Umbilical cord (tissue), 2 donors: ENCODE results near the gene ST6GALNAC2. TPM values are rescaled to one million over a fixed set of nuclear protein-coding genes. Genes with fewer than 3 reads are reported as not detected.
A peak's percentile ranks its signal among the peaks of the same experiment; 100 is the strongest.
"Not testable (repeated sequence)": the region's sequence is repeated elsewhere in the genome, so short reads cannot be mapped to it uniquely, and the experiment has no call there.

Experiments
- DNase-seq: peaks from one replicate; pipeline ENCODE4 v3.0.0-alpha.2; 2015; ENCODE audit warnings: low spot score
- total RNA-seq: library from RNA; depleted of rRNA; stranded (reverse); fragments of >200 nt; gene quantifications from one replicate; pipeline ENCODE4 v1.2.3, GENCODE V29; 2014; ENCODE audit warnings: low replicate concordance; ENCODE audit not compliant: insufficient read depth

Gene ST6GALNAC2
- total RNA-seq, 1 donor from 2014 or later = not detected

DNA sequence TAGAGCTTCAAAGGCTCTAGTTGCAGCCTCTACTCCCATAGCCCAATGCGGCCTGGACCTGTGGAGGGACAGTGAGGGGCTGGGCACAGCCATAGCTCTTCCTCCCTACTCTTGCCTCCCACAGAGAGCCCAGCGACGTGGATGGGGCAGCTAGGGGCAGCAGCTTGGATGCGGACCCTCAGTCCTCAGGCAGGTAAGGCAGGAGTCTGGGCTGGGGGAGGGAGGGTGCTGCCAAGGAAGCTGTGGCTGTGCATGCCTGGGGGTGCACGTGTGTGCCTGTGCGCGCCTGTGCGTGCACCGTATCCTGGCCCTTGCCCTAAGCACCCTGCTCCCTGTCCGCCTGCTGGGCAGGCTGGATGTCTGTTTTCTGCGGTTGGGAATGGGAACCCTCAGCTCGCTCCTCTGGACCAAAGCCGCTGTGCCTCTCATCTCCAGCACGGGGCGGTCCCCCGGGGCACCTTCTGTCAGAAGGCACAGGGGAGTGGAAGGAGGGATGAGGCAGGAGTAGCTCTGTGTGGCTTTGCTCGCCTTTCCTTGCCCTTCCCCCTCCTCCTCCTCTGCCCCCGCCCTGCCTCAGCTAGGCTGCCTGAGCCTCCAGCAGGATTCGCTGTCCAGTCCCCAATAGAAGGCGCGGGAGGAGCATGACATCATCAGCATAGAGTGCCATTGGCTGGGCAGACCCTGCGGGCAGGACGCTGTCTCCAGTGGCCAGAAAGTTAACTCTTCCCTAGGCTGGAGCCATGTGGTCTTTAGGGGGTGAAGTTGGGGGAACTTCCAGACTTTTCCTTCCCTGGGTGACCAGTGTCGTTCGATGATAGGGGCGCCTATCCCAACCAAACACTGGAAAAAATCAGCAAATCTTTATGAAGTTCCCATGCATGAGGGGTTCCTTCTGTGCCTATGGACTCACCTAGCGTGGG, 45.0 kb downstream of the ST6GALNAC2 start:
- peak; percentile 99 for DNase-seq

DNA sequence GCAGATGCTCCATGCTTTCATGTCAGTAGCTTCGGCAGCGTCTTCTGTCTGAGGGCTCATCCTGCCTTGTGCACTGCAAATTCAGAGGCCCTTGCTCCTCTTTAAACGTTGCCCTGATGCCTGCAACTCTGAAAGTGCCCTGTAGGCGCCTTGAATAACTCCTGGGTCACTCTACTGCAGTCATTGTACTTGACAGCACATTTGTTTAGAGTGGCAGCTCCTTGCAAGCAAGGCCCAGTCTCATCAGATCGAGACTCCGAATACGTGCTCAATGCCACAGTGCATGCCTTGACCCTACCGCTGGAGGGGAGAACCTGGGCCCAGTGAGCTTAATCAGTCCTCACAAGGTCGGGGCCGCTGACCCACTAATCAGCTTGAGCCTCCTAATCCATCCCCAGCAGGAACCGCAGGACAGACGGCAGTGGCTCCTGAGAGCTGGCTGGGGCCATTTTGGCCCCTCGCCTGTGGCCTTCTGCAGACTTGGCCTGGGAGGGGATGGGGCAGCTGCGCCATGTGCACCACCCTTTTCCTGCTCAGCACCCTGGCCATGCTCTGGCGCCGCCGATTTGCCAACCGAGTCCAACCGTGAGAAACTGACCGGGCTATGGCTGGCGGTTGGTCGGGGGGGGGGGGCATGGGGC, 45.9 kb downstream of the ST6GALNAC2 start, which contains the start of gene PRCD:
Gene PRCD (plus strand): TSS at position 414 of the 641 bp plus-strand sequence. CDS start 98 bp downstream, at position 512.
- DNase-seq = no peak

GRCh38 chr17:76538941-76539570, 46.6 kb downstream of the ST6GALNAC2 start:
- no peak for DNase-seq

- no peak for DNase-seq
These were observed 47.3 kb downstream of the ST6GALNAC2 start for GRCh38 chr17:76538281-76538931.

- no peak for DNase-seq
These were observed 47.9 kb downstream of the ST6GALNAC2 start, which contains the start of gene CYGB for GRCh38 chr17:76537578-76538280. CYGB (minus strand) TSS chr17:76537709; CDS start chr17:76537542, 167 bp downstream.

DNA sequence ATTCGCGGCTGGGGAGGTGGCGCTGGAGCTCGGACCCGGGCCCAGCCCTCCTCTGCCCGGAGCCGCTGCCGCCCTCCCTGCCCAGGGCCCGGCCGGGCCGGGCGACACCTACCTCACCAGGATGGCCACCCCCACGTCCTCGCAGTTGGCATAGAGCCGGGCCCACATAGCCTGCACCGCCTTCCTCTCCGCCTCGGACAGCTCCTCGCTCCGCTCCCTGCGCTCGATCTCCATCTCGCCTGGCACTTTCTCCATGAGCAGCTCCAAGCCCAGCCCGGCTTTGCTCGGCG, 48.4 kb downstream of the ST6GALNAC2 start:
- DNase-seq = no peak

GRCh38 chr17:76536511-76537287, 49.0 kb downstream of the ST6GALNAC2 start:
- DNase-seq = no peak

- DNase-seq = no peak
These were observed 49.7 kb downstream of the ST6GALNAC2 start for GRCh38 chr17:76535788-76536510.

GRCh38 chr17:76534831-76535732, 50.6 kb downstream of the ST6GALNAC2 start:
- no peak for DNase-seq

GRCh38 chr17:76533640-76534359, 51.9 kb downstream of the ST6GALNAC2 start:
- DNase-seq = not testable (repeated sequence)

DNA sequence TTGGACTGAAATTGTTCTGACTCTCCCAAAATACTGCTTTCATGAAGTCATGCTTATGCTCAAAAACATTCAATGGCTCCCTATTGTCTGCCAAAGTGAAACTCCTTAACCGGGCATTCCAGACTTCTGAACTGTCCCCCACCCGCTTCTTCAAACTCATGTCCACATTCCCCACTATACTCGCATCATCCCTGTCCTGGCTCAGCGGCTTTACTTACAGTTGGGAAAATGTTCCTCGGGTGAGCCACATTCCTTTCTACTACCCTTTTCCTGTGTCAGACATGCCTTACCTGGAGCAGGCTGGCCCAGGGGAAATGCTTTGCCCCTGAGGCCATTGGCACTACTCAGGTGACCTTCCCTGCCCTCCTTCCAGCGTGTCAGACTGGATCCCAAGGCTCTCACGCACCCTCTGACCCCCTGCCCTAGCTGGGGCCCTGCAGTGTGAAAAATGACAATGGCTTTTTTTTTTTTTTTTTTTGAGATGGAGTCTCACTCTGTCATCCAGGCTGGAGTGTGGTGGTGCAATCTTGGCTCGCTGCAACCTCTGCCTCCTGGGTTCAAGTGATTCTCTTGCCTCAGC, 53.5 kb downstream of the ST6GALNAC2 start:
- DNase-seq = no peak

- no peak for DNase-seq
These were observed 54.1 kb downstream of the ST6GALNAC2 start for GRCh38 chr17:76531486-76532038.

- DNase-seq = no peak
These were observed 54.7 kb downstream of the ST6GALNAC2 start for GRCh38 chr17:76530811-76531485.

- DNase-seq = peak; percentile 51
These were observed 55.5 kb downstream of the ST6GALNAC2 start for GRCh38 chr17:76530095-76530723.

DNA sequence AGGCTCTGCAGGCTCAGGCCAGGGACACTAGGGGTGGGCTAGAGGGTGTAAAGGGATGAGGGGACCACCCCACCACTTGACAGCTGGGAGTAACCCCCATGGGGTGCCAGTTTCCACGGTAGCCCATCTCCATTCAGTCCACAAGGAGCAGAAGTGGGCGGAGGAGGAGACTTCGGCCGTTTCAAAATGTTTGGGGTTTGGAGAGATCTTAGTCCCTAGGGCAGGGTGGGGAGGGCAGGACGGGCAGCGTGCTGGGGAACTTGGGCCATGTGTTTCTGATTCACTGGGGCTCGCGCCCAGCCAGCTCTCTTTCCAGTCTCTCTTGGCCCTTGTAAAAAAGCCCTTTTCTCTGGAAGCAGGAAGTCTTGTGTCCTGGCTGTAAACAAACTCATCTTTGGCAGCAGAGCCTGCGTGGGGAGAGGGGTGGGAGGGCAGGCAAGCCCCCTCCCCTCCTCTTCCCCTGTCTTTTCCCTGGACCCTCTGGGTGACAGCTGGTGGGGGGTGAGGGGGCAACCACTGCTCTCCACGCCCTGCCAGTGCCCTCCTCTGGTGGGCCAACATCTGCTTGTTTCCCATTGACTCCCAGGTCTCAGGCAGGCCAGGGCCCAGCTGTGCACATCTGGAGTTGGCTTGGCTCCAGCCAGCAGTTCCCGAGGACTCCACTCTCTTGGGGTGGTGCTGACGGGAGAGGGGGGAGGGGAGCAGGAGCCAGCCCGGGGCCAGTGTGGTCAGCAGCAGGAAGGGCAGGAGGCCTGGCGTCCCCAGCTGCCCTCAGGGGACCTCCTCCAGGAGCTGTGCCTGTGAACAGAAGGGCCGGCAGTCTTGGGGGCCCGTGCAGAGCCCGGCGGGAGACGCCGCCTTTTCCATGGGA, 56.2 kb downstream of the ST6GALNAC2 start:
- peak; percentile 89 for DNase-seq
